ENCODE data around the gene DNAH9.
"Not testable (repeated sequence)": the region's sequence is repeated elsewhere in the genome, so short reads cannot be mapped to it uniquely, and the experiment has no call there.

The DNAH9 gene

GRCh38 chr17:11921296-11921695, 323.0 kb downstream of the DNAH9 start:
- DNase-seq (ENCODE audit: low read depth), result no peak

- DNase-seq (ENCODE audit: low read depth), result no peak
Observed at GRCh38 chr17:11922638-11923037, 324.4 kb downstream of the DNAH9 start.

GRCh38 chr17:11924076-11924475, 325.8 kb downstream of the DNAH9 start:
- DNase-seq (ENCODE audit: low read depth), result no peak

DNA sequence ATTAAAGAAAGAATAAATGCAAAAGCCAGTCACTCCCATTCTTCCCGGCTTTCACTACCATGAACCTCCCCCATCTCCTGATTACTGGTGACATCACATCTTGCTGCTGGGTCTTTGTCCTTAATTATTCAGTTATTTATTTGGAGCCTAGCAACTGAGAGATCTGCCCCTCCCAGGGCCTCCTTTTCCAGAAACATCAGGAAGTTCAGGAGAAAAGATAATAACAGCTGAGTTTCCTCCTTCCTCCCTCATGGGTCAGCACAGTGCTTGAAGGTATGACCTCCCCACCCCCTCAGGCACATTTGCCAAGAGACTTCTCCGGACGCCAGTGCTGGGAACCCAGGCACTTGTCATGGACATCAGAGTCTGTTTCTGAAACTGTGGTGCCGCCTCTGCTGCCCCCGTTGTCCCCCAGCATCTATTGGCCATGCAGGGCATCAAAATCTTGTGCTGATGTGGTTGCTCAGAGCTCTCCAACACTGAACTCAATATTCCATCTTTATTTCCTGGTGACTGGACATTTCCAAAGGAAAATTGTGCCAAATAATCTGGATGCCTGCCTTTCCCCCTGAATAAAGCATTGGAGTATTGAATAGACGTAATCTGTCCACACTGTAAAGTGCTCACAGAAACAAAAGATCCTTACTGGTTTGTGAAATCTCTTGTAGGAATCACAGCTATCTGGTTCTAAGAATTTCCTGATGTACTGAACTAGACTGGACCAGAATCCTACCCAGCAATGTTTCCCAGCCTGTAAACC, 327.2 kb downstream of the DNAH9 start:
- DNase-seq (ENCODE audit: low read depth), result no peak

DNA sequence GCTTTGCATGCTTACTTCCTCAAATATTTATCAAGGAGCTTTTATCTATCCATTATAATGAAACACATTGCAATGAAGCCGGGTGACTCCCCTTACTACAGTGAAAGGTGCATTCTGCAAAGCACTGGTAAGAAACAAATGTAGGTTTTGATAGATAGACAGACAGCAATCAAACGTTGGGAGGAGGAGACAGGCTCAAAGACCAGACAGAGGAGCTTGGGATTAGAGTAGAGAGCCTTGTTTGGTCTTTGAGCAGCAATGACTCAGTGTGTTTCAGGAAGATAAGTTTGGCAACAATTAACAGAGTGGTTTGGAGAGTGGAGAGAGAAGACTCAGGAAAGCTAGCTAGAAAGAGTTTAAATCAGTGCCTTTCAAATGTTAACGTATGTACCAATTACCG, 330.2 kb downstream of the DNAH9 start:
- no peak for DNase-seq (ENCODE audit: low read depth)

DNA sequence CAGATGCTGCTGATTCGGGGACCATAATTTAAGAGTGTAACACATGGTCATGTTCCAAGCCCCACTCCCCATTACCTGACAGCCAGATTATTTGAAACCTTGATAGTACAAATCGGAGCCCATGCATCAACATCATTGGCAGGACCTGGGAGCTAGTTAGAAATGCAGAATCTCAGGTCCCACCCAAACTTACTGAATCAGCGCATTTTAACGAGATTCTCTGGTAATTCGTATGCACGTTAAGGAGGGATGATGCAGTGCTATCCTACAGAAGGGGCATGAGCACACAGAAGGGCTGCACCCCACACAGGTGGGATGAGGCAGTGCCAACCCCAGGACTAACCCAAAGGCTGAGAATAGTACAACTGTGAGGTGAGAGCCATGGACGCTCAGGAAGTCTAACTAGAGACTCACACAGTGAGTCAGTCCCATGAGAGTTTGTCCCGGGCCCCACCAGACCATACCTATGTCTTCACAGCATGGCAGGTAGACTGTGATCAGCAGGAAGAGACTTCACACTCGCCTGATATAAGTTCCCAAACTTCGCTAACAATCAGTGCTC, 334.1 kb downstream of the DNAH9 start:
- no peak for DNase-seq (ENCODE audit: low read depth)

GRCh38 chr17:11935734-11936406, 337.6 kb downstream of the DNAH9 start:
- no peak for DNase-seq (ENCODE audit: low read depth)

DNA sequence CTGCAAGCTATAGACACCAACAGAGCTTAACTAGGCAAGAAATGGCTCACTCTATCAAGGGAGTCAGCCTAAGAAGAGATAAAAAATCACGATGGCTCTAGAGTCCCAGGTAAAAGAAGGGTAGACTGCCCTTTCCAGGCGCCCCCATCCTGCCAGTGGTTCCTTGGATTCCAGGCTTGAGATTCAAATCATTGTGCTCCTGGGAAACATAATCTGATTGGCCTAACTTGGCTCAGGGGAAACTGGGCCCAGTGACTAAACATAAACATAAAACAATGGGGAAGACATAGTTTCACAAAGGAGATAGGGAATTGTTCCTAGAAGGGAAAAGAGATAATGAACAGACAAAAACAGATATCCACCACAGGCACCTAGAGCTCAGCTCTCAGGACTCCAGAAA, 342.6 kb downstream of the DNAH9 start:
- DNase-seq (ENCODE audit: low read depth), result no peak

DNA sequence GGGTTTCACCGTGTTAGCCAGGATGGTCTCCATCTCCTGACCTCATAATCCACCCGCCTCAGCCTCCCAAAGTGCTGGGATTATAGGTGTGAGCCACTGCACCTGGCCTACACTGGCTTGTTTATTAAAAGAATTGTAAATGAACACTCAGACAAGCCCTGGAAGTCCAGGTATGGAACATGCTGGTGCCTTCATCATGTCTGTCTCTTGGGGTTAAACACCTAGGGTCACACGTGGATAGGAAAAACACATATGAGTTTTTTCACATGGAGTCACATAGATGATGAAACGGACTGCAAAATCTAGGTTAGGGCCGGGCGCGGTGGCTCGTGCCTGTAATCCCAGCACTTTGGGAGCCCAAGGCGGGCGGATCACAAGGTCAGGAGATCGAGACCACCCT, 344.8 kb downstream of the DNAH9 start:
- not testable (repeated sequence) for DNase-seq (ENCODE audit: low read depth)

DNA sequence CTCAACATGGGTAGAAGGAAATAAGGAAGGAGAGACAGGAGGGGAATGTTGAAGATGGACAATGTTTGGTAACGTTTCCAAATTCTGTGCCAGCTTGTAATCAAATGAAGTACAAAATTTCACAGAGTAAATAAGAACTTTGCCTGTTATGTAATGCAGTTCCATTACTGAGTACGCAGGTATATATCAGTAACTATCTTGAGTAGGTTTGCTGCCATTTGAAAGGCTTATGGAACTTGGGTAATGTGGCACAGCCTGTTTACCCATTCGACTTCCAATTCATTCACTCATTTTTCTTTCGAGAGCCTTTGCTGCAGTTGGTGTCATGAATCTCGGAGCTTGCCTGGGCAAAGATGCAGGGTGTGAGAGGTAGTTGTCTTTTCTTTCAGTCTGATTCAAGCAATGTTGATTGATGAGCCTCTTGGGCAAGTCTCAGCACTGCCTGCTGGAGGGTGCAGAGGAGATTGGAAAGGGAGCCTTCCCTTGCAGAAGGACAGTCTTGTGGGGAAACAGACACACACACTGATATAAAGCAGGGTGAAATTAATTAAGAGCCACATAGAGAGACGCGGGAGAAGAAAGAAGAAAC, 345.6 kb downstream of the DNAH9 start:
- DNase-seq (ENCODE audit: low read depth), result no peak

DNA sequence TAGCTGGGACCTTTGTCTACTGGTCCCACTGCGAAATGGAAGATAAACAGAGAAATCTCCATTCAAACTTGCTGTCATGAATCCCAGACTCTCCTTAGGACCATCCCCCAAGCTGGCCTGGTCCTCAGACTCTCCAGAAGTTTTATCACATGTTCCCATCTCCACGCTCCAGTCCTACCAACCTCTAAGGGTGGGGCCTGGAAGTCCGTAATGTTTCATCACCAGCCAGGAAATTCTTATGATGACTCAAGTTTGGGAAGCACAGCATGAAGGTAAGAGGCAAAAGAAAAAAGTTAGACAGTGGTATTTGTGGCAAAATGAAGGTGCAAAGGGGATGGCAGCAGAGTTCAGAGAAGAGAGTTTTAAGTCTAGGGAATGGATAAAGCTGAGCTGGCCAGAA, 346.3 kb downstream of the DNAH9 start:
- DNase-seq (ENCODE audit: low read depth), result no peak

DNA sequence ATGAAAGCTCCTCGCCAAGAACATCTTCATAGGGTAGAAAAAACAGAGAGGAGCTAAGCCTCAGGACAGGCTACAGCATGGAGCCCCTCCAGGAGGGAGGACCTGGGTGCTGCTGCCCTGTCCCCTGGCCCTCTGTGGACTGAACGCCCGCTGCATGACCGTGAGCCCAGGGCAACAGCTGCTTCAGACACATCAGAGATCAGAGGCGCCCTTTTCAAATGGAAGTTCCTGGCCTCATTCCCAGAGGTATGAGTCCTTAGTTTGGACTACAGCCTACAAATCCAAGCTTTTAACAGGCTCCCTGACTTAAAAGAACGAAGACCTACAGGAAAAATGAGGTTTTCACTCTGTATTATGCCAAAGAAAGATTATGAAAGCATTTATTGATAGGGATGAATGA, 350.5 kb downstream of the DNAH9 start:
- DNase-seq (ENCODE audit: low read depth), result no peak

DNA sequence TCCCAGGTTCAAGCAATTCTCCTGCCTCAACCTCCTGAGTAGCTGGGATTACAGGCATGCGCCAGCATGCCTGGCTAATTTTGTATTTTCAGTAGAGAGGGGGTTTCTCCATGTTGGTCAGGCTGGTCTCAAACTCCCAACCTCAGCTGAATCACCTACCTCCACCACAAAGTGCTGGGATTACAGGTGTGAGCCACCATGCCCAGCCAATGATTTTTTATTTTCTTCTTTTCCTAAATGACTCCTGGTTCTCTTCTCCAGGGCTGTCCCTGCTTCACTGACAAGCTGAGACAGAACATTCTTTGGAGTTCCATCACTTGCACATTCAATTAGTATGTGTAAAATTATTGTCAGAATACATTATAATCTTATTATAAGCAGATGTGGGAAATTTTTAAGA, 351.3 kb downstream of the DNAH9 start:
- not testable (repeated sequence) for DNase-seq (ENCODE audit: low read depth)

- no peak for DNase-seq (ENCODE audit: low read depth)
Observed at GRCh38 chr17:11950771-11951519, 352.7 kb downstream of the DNAH9 start.

GRCh38 chr17:11952610-11953009, 354.3 kb downstream of the DNAH9 start:
- no peak for DNase-seq (ENCODE audit: low read depth)

- DNase-seq (ENCODE audit: low read depth), result no peak
Observed at GRCh38 chr17:11953924-11954323, 355.7 kb downstream of the DNAH9 start.

DNA sequence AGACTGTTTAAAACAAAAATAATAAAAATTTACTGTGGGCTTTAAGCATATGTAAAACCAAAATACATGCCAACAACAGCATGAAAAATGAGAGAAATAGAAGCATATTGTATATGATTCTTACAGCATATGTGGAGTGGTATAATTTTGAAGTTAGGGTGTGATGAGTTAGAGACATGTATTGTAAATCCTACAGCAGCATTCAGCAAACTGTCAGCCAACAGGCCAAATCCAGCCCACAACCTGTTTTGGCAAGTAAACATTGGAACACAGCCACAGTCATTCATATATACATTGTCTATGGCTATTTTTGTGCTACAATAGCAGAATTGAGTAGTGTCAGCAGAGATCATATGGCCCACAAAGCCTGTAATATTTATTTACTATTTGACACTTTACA, 356.7 kb downstream of the DNAH9 start:
- no peak for DNase-seq (ENCODE audit: low read depth)

GRCh38 chr17:11969565-11969964, 371.3 kb downstream of the DNAH9 start:
- DNase-seq (ENCODE audit: low read depth), result no peak

DNA sequence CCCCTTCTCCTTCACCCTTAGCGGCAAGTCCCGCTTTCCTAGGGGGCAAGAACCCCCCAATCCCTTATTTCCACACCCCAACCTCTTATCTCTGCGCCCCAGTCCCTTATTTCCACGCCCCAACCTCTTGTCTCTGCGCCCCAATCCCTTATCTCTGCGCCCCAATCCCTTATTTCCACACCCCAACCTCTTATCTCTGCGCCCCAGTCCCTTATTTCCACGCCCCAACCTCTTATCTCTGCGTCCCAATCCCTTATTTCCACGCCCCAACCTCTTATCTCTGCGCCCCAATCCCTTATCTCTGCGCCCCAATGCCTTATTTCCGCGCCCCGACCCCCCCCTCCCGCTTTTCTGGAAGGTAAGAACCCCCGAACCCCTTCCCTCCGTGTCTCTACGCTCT, 374.5 kb downstream of the DNAH9 start:
- not testable (repeated sequence) for DNase-seq (ENCODE audit: low read depth)

GRCh38 chr17:11979795-11980194, 381.5 kb downstream of the DNAH9 start:
- no peak for DNase-seq (ENCODE audit: low read depth)

DNA sequence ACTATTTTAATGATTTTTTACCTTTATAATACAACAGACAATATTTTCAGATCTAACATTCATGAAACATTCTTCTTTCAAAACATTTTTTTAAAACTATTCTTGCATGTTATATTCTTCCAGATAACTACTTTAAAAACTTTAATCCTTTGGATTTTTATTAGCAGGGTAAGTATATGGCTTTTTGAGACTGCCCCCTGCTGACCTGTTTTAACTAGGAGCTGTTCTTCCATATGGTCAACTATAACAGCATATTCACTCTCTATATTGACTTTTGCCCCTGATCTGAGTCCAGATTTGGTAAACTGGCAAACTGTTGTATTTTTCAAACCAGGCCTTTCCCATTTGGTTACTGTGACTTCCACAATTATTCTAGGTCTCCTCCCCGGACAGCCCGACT, 382.5 kb downstream of the DNAH9 start:
- DNase-seq (ENCODE audit: low read depth), result no peak

DNA sequence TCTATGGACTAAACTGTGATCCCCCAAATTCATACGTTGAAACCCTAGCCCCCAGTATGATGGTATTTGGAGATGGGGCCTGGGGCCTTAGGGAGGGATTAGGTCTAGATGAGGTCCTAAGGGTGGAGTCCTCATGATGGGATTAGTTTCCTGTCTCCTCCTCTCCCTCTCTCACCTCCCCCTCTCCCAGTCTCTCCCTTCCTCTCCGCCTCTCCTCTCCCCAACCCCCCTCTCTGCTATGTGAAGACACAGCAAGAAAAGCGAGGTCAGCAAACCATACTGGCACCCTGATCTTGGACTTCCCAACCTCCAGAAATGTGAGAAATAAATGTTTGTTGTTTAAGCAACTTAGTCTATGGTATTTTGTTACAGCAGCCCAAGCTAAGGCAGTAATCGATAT, 383.6 kb downstream of the DNAH9 start:
- DNase-seq (ENCODE audit: low read depth), result no peak
